IPS-18c (cell line): ENCODE measurements around the gene IGFBP6.

Source experiments
- H3K4me3 ChIP-seq: 2 replicates; pipeline ENCODE4 v1.7.0; 2013; ENCODE audit warnings: low read depth, mild to moderate bottlenecking, low read length, moderate library complexity; ENCODE audit not compliant: insufficient read depth
- H3K9me3 ChIP-seq: one replicate; pipeline ENCODE4 v1.6.1; 2013; ENCODE audit warnings: mild to moderate bottlenecking, low read length, moderate library complexity; ENCODE audit not compliant: control insufficient read depth, insufficient read depth

IGFBP6 gene

GRCh38 chr12:53057816-53058500 is 39.5 kb upstream of the IGFBP6 start:
- Histone ChIP-seq H3K4me3 (no peak overlapping the region), H3K9me3 (no peaks in the 10 kb centered on the region)

- H3K4me3 ChIP-seq = no peak overlapping the region
- H3K9me3 ChIP-seq = no peaks in the 10 kb centered on the region
These were observed 38.6 kb upstream of the IGFBP6 start for GRCh38 chr12:53058674-53059433.

- H3K9me3 ChIP-seq = no peaks in the 10 kb centered on the region
- no peak overlapping the region for H3K4me3 ChIP-seq
These were observed 37.9 kb upstream of the IGFBP6 start for GRCh38 chr12:53059434-53060063.

- no peak overlapping the region for H3K4me3 ChIP-seq
- no peaks in the 10 kb centered on the region for H3K9me3 ChIP-seq
These were observed 37.3 kb upstream of the IGFBP6 start for GRCh38 chr12:53060064-53060720.

- H3K4me3 ChIP-seq = no peak overlapping the region
- no peaks in the 10 kb centered on the region for H3K9me3 ChIP-seq
These were observed 36.7 kb upstream of the IGFBP6 start for GRCh38 chr12:53060721-53061276.

GRCh38 chr12:53061404-53062010 is 36.0 kb upstream of the IGFBP6 start:
- no peak overlapping the region for H3K4me3 ChIP-seq

GRCh38 chr12:53062011-53062961 is 35.2 kb upstream of the IGFBP6 start:
- Histone ChIP-seq H3K4me3 (no peak overlapping the region), H3K9me3 (no peaks in the 10 kb centered on the region)

More at GRCh38 chr12:53061404-53062010, 36.0 kb upstream of the IGFBP6 start:
- no peaks in the 10 kb centered on the region for H3K9me3 ChIP-seq

- Histone ChIP-seq H3K9me3 (no peaks in the 10 kb centered on the region), H3K4me3 (no peak overlapping the region)
These were observed 34.3 kb upstream of the IGFBP6 start for GRCh38 chr12:53062977-53063707.

- H3K4me3 ChIP-seq = no peak overlapping the region
- H3K9me3 ChIP-seq = no peaks in the 10 kb centered on the region
These were observed 33.5 kb upstream of the IGFBP6 start for GRCh38 chr12:53063708-53064612.

GRCh38 chr12:53064613-53065436 is 32.6 kb upstream of the IGFBP6 start:
- Histone ChIP-seq H3K4me3 (no peak overlapping the region), H3K9me3 (no peaks in the 10 kb centered on the region)

- no peak overlapping the region for H3K4me3 ChIP-seq
- no peaks in the 10 kb centered on the region for H3K9me3 ChIP-seq
These were observed 32.0 kb upstream of the IGFBP6 start for GRCh38 chr12:53065470-53065869.

- Histone ChIP-seq H3K4me3 (no peak overlapping the region), H3K9me3 (no peaks in the 10 kb centered on the region)
These were observed 31.2 kb upstream of the IGFBP6 start for GRCh38 chr12:53065975-53066931.
